A673 (cell line): ENCODE measurements around the gene TEX2.
"Not testable (repeated sequence)": the region's sequence is repeated elsewhere in the genome, so short reads cannot be mapped to it uniquely, and the experiment has no call there.

ENCODE experiments used
- CTCF ChIP-seq: fragments of 300-800, 200-600 bp; sonication (generic); conservative IDR thresholded peaks from 2 replicates; pipeline ENCODE4 v1.5.1; 2017; ENCODE audit warnings: low read depth, mild to moderate bottlenecking, antibody characterized with exemption, low read length, moderate library complexity, mixed read lengths
- EZH2 ChIP-seq: fragments of 200-600 bp; sonication (generic); IDR thresholded peaks from 2 replicates; pipeline ENCODE4 v1.6.1; 2017; ENCODE audit warnings: borderline replicate concordance, low read depth, mild to moderate bottlenecking, mixed read lengths, antibody characterized with exemption, low read length; ENCODE audit not compliant: poor library complexity, severe bottlenecking

DNA sequence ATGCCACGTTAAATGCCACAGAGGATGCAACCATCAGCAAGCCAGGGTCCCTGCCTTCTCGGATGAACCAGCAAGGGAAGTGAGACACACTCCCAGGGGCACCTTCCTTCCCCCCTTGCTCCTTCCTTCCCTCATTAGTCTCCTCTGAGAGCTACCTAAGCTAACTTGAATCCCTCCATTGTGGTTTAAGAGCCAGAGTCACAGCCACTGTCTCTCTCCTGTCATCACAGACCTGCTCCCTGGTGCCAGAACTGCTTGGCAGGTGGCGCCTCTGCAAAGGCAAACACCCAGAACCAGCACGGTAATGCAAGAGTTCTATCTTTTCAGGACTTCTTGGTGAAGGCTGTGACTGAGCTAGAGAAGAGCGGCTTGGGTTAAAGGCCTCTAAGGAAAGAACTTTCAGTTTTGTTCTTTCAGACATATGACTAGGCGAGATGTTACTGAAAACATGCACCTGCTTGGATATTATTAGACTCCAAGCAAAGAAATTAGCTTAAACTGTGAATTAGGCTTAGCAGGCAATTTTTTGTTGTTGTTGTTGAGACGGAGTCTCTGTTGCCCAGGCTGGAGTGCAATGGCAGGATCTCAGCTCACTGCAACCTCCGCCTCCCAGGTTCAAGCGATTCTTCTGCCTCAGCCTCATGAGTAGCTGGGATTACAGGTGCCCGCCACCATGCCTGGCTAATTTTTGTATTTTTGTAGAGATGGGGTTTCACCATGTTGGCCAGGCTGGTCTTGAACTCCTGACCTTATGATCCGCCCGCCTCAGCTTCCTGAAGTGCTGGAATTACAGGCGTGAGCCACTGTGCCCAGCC lies 141.9 kb downstream of the TEX2 start:
- TF ChIP-seq CTCF, EZH2: not testable (repeated sequence)
